K562 (cell line): ENCODE data around the gene FGF5. TPM values are rescaled to one million over a fixed set of nuclear protein-coding genes. Genes with fewer than 3 reads are reported as not detected.

Source experiments
- C11orf30 ChIP-seq: fragments of 450-650 bp; IDR thresholded peaks from 2 replicates; pipeline ENCODE4 v1.6.1; 2016; ENCODE audit warnings: low read depth, mild to moderate bottlenecking
- CREB1 ChIP-seq, 2 experiments: sonication (generic) in 1 of 2; formaldehyde crosslinking in 1 of 2; IDR thresholded peaks; 2 replicates each; pipeline versions ENCODE4 v1.6.1 to v1.8.0; 2012 to 2022; ENCODE audit warnings: inconsistent platforms in 1 of 2, mild to moderate bottlenecking in 1 of 2, missing genetic modification reagents in 1 of 2, moderate library complexity in 1 of 2
- MEIS2 ChIP-seq: fragments of 450-650 bp; IDR thresholded peaks from 2 replicates; pipeline ENCODE4 v1.6.1; 2014; ENCODE audit warnings: mild to moderate bottlenecking; ENCODE audit not compliant: partially characterized antibody
- NBN ChIP-seq: fragments of 450-650 bp; IDR thresholded peaks from 2 replicates; pipeline ENCODE4 v1.6.1; 2016; ENCODE audit warnings: low read depth, mild to moderate bottlenecking
- NCOA4 ChIP-seq: fragments of 450-650 bp; IDR thresholded peaks from 2 replicates; pipeline ENCODE4 v1.6.1; 2018; ENCODE audit warnings: mild to moderate bottlenecking; ENCODE audit not compliant: partially characterized antibody
- SMAD4 ChIP-seq: fragments of 250-450 bp; sonication (Bioruptor Pico); conservative IDR thresholded peaks from 2 replicates; pipeline ENCODE4 v1.8.0; 2021; ENCODE audit warnings: inconsistent platforms, mild to moderate bottlenecking, moderate library complexity
- SP1 ChIP-seq: sonication (generic); formaldehyde crosslinking; IDR thresholded peaks from 2 replicates; pipeline ENCODE4 v1.8.1; 2022; ENCODE audit warnings: mild to moderate bottlenecking, missing genetic modification reagents
- TAF1 ChIP-seq: IDR thresholded peaks from 2 replicates; pipeline ENCODE4 v1.6.1; 2011; ENCODE audit warnings: mild to moderate bottlenecking, low read length, moderate library complexity; ENCODE audit not compliant: insufficient read depth, control insufficient read depth, severe bottlenecking; ENCODE audit errors: extremely low read depth
- ZNF12 ChIP-seq: sonication (generic); formaldehyde crosslinking; IDR thresholded peaks from 2 replicates; pipeline ENCODE4 v1.4.0; 2020; ENCODE audit warnings: mild to moderate bottlenecking, missing genetic modification reagents
- ZNF133 ChIP-seq: fragments of 250-450 bp; sonication (Bioruptor Pico); IDR thresholded peaks from 2 replicates; pipeline ENCODE4 v1.4.0; 2020; ENCODE audit warnings: mild to moderate bottlenecking
- ZNF766 ChIP-seq: fragments of 200-800 bp; sonication (Bioruptor generic); conservative IDR thresholded peaks from 2 replicates; pipeline ENCODE4 v1.6.1; 2016; ENCODE audit warnings: missing genetic modification characterization, missing compliant biosample characterization
- polyA plus RNA-seq, 8 experiments: library from polyadenylated mRNA; depleted of rRNA in 4 of 8; stranded (reverse) in 5 of 8; unstranded in 3 of 8; fragments of >200 nt; fragmentation: Nextera tagmentation in 2 of 8; fragmentation: Illumina TruSeq in 1 of 8; extraction: Ambion mirVana in 2 of 8; extraction: Trizol in 1 of 8; gene quantifications; 2 replicates each; pipeline versions ENCODE4 v1.2.1 to v1.2.3, GENCODE V29; 2011 to 2014; ENCODE audit warnings: inconsistent platforms in 1 of 8, missing spikeins in 1 of 8
- total RNA-seq, 7 experiments: library from RNA; depleted of rRNA in 6 of 7; stranded (reverse); fragments of >200 nt in 6 of 7; fragmentation: Illumina TruSeq in 2 of 7; extraction: Trizol in 2 of 7; gene quantifications; 2 replicates each; pipeline versions ENCODE4 v1.2.1 to v1.2.3, GENCODE V29; 2011 to 2021; ENCODE audit warnings: low replicate concordance in 1 of 7
- TF ChIP-seq, protein P1 (sequence below): fragments of 200-800 bp; sonication (Bioruptor generic); IDR thresholded peaks from 2 replicates; pipeline ENCODE4 v1.6.1; 2016; ENCODE audit warnings: missing genetic modification characterization, missing compliant biosample characterization
- TF ChIP-seq, protein P2 (sequence below): IDR thresholded peaks from 2 replicates; pipeline ENCODE4 v1.6.1; 2012; ENCODE audit warnings: low read depth, low read length, improper control_type of control experiment, borderline replicate concordance
- TF ChIP-seq, protein P3 (sequence below): fragments of 450-650 bp; IDR thresholded peaks from 2 replicates; pipeline ENCODE4 v1.6.1; 2016; ENCODE audit warnings: borderline replicate concordance

FGF5 gene
- total and polyA plus RNA-seq, 9 of the 15 experiments (the other 6 are each of a cell fraction or from before 2014, with no cell fraction given) = 0.38 to 2.7 (median 1.1) TPM

DNA sequence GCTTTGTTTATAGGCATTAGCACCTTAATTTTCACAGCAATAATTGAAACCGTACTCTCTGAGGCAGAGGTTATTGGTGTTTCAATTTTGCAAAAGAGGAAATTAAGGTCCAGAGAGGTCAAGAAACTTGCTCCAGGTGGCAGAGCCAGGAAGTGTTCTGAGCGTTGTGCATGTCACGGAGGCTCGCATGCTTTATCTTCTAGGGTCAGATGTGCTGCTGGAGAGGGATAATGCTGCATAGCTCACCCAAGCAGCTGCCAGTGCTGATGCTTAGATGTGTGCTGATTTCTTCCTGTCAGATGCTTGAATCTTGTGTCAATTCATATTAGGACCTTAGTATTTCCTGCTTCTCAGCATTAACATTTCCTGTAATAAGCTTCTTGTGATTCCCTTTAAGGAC is 13.0 kb upstream of the FGF5 start (continued):
- TF ChIP-seq, protein P1, sequence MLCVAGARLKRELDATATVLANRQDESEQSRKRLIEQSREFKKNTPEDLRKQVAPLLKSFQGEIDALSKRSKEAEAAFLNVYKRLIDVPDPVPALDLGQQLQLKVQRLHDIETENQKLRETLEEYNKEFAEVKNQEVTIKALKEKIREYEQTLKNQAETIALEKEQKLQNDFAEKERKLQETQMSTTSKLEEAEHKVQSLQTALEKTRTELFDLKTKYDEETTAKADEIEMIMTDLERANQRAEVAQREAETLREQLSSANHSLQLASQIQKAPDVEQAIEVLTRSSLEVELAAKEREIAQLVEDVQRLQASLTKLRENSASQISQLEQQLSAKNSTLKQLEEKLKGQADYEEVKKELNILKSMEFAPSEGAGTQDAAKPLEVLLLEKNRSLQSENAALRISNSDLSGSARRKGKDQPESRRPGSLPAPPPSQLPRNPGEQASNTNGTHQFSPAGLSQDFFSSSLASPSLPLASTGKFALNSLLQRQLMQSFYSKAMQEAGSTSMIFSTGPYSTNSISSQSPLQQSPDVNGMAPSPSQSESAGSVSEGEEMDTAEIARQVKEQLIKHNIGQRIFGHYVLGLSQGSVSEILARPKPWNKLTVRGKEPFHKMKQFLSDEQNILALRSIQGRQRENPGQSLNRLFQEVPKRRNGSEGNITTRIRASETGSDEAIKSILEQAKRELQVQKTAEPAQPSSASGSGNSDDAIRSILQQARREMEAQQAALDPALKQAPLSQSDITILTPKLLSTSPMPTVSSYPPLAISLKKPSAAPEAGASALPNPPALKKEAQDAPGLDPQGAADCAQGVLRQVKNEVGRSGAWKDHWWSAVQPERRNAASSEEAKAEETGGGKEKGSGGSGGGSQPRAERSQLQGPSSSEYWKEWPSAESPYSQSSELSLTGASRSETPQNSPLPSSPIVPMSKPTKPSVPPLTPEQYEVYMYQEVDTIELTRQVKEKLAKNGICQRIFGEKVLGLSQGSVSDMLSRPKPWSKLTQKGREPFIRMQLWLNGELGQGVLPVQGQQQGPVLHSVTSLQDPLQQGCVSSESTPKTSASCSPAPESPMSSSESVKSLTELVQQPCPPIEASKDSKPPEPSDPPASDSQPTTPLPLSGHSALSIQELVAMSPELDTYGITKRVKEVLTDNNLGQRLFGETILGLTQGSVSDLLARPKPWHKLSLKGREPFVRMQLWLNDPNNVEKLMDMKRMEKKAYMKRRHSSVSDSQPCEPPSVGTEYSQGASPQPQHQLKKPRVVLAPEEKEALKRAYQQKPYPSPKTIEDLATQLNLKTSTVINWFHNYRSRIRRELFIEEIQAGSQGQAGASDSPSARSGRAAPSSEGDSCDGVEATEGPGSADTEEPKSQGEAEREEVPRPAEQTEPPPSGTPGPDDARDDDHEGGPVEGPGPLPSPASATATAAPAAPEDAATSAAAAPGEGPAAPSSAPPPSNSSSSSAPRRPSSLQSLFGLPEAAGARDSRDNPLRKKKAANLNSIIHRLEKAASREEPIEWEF (CRISPR knock-in tag) = 0 out of 2 replicates have a peak, but pooled peaks have one; percentile 43
- TF ChIP-seq SMAD4 (CRISPR knock-in tag) (peak; percentile 77), CREB1 (IDR thresholded peaks at IDR 0.05) (peak; percentile 78), CREB1 (CRISPR knock-in tag; IDR thresholded peaks at IDR 0.05) (no peak), ZNF133 (no peak), NCOA4 (no peak), ZNF766 (CRISPR knock-in tag) (peak; percentile 78), MEIS2 (peak; percentile 80), NBN (peak; percentile 62; the same call in 1 of the 2 replicates), C11orf30 (0 out of 2 replicates have a peak, but pooled peaks have one; percentile 23), ZNF12 (CRISPR knock-in tag) (0 out of 2 replicates have a peak, but pooled peaks have one; percentile 34), SP1 (peak; percentile 61; the same call in 1 of the 2 replicates), TAF1 (peak; percentile 56)
- TF ChIP-seq, protein P2, sequence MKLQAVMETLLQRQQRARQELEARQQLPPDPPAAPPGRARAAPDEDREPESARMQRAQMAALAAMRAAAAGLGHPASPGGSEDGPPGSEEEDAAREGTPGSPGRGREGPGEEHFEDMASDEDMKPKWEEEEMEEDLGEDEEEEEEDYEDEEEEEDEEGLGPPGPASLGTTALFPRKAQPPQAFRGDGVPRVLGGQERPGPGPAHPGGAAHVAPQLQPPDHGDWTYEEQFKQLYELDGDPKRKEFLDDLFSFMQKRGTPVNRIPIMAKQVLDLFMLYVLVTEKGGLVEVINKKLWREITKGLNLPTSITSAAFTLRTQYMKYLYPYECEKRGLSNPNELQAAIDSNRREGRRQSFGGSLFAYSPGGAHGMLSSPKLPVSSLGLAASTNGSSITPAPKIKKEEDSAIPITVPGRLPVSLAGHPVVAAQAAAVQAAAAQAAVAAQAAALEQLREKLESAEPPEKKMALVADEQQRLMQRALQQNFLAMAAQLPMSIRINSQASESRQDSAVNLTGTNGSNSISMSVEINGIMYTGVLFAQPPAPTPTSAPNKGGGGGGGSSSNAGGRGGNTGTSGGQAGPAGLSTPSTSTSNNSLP = peak; percentile 87; the same call in 1 of the 2 replicates
- TF ChIP-seq, protein P3, sequence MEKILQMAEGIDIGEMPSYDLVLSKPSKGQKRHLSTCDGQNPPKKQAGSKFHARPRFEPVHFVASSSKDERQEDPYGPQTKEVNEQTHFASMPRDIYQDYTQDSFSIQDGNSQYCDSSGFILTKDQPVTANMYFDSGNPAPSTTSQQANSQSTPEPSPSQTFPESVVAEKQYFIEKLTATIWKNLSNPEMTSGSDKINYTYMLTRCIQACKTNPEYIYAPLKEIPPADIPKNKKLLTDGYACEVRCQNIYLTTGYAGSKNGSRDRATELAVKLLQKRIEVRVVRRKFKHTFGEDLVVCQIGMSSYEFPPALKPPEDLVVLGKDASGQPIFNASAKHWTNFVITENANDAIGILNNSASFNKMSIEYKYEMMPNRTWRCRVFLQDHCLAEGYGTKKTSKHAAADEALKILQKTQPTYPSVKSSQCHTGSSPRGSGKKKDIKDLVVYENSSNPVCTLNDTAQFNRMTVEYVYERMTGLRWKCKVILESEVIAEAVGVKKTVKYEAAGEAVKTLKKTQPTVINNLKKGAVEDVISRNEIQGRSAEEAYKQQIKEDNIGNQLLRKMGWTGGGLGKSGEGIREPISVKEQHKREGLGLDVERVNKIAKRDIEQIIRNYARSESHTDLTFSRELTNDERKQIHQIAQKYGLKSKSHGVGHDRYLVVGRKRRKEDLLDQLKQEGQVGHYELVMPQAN = no peak
